Upper lobe of left lung (tissue), 4 donors: ENCODE data around the gene DENND4B.

Experiments
- POLR2A ChIP-seq, 4 donors: fragments of 450-650 bp; IDR thresholded peaks; one replicate each; pipeline ENCODE4 v1.5.1; 2016 to 2017; ENCODE audit warnings: antibody characterized with exemption in 4 of 4, mild to moderate bottlenecking in 2 of 4
- POLR2AphosphoS5 ChIP-seq, 2 donors: sonication (generic); formaldehyde crosslinking; IDR thresholded peaks; one replicate each; pipeline ENCODE4 v1.5.1; 2017; ENCODE audit warnings: antibody characterized with exemption in 2 of 2
- TF ChIP-seq, protein P1 (sequence below), 6 experiments: fragments of 450-650 bp in 4 of 6; fragments of 200-600 bp in 2 of 6; sonication (generic) in 2 of 6; IDR thresholded peaks; one replicate each; pipeline ENCODE4 v1.5.1; 2016 to 2019; ENCODE audit warnings: antibody characterized with exemption in 6 of 6

DNA sequence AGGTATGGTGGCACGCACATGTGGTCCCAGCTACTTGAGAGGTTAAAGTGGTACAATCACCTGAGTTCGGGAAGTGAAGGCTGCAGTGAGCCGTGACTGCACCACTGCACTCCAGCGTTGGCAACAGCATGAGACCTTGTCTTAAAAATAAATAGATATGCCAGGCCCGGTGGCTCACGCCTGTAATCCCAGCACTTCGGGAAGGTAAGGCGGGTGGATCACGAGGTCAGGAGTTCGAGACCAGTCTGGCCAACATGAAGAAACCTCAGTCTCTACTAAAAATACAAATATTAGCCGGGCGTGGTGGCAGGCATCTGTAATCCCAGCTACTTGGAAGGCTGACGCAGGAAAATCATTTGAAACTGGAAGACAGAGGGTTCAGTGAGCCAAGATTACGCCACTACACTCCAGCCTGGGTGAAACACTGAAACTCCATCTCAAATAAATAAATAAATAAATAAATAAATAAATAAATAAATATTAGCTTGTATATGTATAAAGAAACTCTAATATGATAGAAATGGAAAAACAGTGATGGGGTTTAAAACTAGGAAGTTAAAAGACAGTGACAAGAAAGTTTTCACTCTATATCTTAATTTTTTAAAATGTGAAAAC is 42.6 kb downstream of the DENND4B start:
- TF ChIP-seq, protein P1, sequence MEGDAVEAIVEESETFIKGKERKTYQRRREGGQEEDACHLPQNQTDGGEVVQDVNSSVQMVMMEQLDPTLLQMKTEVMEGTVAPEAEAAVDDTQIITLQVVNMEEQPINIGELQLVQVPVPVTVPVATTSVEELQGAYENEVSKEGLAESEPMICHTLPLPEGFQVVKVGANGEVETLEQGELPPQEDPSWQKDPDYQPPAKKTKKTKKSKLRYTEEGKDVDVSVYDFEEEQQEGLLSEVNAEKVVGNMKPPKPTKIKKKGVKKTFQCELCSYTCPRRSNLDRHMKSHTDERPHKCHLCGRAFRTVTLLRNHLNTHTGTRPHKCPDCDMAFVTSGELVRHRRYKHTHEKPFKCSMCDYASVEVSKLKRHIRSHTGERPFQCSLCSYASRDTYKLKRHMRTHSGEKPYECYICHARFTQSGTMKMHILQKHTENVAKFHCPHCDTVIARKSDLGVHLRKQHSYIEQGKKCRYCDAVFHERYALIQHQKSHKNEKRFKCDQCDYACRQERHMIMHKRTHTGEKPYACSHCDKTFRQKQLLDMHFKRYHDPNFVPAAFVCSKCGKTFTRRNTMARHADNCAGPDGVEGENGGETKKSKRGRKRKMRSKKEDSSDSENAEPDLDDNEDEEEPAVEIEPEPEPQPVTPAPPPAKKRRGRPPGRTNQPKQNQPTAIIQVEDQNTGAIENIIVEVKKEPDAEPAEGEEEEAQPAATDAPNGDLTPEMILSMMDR (IDR thresholded peaks at IDR 0.05), result no peak
- TF ChIP-seq POLR2A (IDR thresholded peaks at IDR 0.05) (no peak), POLR2AphosphoS5 (IDR thresholded peaks at IDR 0.05) (no peak)
